HG03432 (cell line): ENCODE results near the gene SHFL.

Experiments
- ATAC-seq: cut with Tn5 transposase; IDR thresholded peaks from one replicate; pipeline ENCODE4 v1.9.1; 2021; ENCODE audit warnings: mild to moderate bottlenecking, moderate library complexity; ENCODE audit not compliant: unreplicated experiment

The SHFL gene

DNA sequence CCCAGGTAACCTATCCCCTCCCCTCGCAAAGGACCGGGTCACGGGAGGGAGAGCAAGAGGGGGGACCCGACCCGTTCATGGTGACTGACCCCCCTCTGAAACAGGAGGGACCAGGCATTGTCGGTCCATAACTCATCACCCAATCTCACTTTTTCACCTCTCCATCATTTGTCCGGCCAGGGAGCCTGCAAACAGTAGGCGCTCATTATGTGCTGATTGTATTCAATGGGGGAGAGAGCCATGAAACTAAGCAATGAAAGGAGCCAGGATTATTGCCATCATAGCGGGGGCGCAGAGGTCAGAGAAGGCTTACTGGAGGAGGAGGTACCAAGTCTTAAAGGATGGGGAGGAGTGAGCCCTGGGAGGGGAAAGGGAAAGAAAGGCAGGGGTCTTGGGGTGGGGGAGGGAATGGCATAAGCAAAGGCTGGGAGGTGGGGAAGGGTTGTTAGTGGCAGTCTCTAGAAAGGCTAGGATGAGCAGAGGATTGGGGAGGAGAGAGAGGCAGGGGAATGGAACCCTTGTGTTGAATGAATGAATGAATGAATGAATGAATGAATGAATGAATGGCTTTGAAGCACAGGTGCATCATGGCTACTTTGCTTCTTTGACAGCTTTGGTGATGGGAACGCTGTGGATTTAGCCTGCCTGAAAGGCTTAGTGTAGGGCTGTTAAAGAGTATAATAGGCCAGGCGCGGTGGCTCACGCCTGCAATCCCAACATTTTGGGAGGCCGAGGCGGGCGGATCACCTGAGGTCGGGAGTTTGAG, 1.4 kb downstream of the SHFL start:
- ATAC-seq, result no peak

DNA sequence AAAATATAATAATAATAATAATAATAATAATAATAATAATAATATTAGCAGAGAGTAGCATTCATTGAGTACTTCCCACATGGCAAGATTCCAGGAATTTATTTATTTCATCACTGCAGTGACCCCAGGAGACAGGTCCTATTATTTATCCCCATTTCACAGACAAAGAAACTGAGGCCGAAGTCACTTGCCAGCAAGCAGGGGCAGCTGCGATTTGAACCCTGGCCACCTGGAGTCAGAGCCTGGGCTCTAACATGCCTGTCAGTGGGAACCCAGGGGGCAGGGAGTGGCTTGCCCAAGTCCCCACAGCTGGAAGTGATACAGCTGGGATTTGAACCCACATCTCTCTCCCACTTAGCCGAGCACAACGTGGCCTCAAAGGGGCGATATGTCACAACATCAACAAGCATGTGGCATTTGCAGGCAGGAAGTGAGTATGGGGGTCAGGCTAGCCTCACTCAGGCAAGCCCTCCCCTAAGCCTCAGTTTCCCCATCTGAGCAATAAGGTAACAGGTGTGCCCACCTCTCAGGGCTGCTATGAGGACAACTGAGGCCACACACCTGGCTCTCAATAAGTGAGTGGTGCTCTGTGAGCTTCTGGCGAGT, 2.9 kb downstream of the SHFL start:
- ATAC-seq, result no peak

- no peak for ATAC-seq
Measured at GRCh38 chr19:10089801-10090375, 3.8 kb downstream of the SHFL start.

- ATAC-seq, result no peak
Measured at GRCh38 chr19:10091370-10091687, 5.2 kb downstream of the SHFL start.

GRCh38 chr19:10091895-10092641, 6.0 kb downstream of the SHFL start:
- no peak for ATAC-seq

- ATAC-seq, result no peak
Measured at GRCh38 chr19:10092648-10093294, 6.7 kb downstream of the SHFL start.

GRCh38 chr19:10093295-10094186, 7.4 kb downstream of the SHFL start:
- no peak for ATAC-seq

- no peak for ATAC-seq
Measured at GRCh38 chr19:10095622-10095947, 9.5 kb downstream of the SHFL start.

DNA sequence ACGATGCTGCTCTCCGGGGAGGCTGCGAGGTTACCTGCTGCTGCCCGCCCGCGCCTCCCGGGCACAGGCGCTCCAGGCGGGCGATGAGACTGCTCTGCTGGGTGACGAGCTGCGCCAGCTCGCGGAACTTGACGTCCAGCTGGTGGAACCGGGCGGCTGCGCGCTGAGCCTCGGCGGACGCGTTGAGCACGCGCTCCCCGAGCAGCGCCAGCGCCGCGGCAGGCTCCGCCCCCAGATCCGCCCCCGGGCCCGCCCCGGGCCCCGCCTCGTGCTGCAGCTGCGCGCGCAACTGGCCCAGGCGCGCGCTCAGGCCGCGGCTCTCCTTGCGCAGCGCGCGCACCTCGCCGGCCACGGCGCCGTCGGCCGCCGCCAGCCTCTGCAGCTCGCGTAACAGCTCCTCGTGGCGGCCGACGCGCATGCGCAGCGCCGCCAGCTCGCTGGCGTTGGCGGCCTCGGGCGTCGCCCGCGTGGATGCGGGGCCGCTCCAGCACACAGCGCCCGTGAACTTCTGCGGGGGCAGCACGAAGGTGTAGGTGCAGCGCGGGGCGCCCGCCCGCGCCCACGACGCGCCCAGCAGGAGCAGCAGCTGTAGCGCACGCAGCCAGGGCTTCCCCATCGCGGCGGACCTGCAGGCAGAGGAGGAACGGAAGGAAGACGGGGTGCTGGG, 10.0 kb downstream of the SHFL start:
- peak; percentile 78 for ATAC-seq

DNA sequence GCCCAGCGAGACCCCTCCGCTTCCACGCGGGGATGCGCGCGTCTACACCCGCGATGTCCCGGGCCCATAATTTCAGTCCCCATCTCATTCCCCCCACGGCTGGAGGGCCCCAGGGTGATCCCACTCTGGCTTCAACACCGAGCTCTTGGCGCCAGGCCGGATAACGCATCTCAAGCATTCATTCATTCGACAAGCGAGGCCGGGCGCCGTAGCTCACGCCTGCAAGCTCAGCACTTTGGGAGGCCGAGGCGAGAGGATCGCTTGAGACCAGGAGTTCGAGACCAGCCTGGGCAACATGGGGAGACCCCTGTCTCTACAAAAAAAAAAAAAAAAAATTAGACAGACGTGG, 10.5 kb downstream of the SHFL start:
- no peak for ATAC-seq

GRCh38 chr19:10100163-10100785, 14.2 kb downstream of the SHFL start:
- ATAC-seq, result no peak

DNA sequence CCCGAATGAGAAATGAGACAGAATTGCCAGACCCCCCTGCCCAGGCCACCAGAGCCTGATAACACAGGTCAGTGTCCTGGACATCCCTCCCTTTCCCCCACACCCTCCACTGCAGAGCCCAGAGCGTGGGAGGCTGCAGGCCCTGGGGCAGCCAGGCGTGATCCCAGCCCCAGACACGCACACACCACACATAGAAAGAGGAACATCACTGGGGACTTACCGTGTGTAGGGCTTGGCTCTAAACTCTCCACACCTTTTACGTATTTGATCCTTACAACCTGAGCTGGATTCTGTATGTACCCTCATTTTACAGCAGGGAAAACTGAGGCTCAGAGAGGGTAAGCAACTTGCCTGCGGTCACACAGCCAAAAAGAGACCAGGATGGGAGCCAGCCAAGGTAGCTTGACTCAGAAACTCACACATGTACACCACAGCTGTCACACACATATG, 16.7 kb downstream of the SHFL start:
- ATAC-seq, result peak; percentile 34

DNA sequence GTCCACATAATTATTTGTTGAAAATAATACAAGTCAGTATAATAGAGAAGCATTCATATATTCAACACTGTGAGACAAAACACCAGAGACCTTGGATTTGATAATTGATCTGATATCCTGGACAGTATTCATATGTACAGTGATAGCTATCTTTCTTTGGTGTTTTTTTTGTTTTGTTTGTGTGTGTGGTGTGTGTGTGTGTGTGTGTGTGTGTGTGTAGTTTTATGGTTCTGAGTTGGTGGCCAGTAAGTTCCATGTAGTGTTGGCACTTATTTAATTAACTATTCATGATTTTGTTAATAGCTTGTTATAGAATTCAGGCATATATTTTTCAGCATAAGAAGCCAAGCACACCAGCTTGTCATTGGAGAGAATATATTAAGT, 18.0 kb downstream of the SHFL start:
- ATAC-seq, result no peak

GRCh38 chr19:10104665-10105508, 18.8 kb downstream of the SHFL start:
- ATAC-seq, result peak; percentile 37

GRCh38 chr19:10105509-10106099, 19.5 kb downstream of the SHFL start:
- peak; percentile 18 for ATAC-seq

DNA sequence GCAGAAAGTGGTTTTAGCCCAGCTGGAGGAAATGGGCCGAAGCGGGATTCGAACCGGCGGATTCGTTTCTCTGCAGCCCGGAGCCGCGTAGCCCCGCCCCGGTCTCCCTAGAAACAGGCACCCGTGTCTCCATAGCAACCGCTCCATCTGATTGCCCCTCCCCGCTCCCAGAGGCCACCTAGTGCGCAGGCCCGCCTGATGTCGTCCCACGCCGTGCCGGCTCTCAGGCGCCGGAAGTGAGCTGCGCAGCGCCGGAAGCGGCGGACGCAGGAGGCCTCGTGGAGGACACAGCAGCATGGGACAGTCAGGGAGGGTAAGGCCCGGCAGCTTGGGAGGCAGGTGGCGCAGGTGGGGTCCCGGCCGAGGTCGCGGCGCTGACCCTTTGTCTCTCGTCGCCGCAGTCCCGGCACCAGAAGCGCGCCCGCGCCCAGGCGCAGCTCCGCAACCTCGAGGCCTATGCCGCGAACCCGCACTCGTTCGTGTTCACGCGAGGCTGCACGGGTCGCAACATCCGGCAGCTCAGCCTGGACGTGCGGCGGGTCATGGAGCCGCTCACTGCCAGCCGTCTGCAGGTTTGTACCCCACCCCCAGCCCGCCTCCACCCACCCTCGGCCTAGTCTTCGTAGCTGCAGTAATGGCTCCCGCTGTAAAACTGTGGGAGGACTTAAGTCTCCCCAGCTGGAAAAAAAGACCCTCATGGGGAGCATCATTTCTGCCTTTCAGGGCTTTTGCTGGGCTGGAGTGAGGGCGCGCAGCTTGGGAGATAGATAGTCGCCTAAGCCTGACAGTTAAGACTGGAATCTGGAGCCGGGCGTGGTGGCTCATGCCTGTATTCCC, 20.2 kb downstream of the SHFL start, which contains the start of gene PPAN:
Gene PPAN (plus strand): TSS at position 263 of the 837 bp plus-strand sequence. CDS start 33 bp downstream, at position 296.
- ATAC-seq, result peak; percentile 54

GRCh38 chr19:10107254-10107653, 21.1 kb downstream of the SHFL start:
- no peak for ATAC-seq
